ENCODE results near the gene ZFP90.

DNA sequence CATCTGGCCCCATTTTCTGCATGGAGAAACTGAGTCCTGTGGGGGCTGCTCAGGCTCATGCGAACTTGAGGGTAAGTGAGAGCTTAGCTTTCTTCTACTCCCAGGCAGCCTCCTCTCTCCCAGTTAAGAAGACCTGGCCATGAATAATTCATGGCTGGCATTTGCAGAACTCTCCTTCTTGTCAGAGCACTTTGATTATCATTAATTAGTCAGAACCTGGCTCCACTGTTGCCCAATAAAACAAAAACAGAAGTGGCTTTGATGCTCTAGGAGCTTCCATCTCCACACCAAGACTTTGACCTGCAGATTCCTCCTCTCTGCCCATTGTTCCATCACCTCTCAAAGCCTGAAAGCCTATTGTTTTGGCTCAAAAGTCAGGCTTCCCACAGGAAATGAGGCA is 60.5 kb downstream of the ZFP90 start:
- TF ChIP-seq, protein P1, sequence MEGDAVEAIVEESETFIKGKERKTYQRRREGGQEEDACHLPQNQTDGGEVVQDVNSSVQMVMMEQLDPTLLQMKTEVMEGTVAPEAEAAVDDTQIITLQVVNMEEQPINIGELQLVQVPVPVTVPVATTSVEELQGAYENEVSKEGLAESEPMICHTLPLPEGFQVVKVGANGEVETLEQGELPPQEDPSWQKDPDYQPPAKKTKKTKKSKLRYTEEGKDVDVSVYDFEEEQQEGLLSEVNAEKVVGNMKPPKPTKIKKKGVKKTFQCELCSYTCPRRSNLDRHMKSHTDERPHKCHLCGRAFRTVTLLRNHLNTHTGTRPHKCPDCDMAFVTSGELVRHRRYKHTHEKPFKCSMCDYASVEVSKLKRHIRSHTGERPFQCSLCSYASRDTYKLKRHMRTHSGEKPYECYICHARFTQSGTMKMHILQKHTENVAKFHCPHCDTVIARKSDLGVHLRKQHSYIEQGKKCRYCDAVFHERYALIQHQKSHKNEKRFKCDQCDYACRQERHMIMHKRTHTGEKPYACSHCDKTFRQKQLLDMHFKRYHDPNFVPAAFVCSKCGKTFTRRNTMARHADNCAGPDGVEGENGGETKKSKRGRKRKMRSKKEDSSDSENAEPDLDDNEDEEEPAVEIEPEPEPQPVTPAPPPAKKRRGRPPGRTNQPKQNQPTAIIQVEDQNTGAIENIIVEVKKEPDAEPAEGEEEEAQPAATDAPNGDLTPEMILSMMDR (IDR thresholded peaks at IDR 0.05) = no peak
- TF ChIP-seq POLR2A (IDR thresholded peaks at IDR 0.05) (no peak), POLR2AphosphoS5 (IDR thresholded peaks at IDR 0.05) (no peak)
